RPMI8226 (cell line): ENCODE results near the gene DAND5.
"Not testable (repeated sequence)": the region's sequence is repeated elsewhere in the genome, so short reads cannot be mapped to it uniquely, and the experiment has no call there.

Experiments
- DNase-seq: peaks from one replicate; pipeline ENCODE4 v3.0.0-alpha.2; 2015

DAND5 gene

DNA sequence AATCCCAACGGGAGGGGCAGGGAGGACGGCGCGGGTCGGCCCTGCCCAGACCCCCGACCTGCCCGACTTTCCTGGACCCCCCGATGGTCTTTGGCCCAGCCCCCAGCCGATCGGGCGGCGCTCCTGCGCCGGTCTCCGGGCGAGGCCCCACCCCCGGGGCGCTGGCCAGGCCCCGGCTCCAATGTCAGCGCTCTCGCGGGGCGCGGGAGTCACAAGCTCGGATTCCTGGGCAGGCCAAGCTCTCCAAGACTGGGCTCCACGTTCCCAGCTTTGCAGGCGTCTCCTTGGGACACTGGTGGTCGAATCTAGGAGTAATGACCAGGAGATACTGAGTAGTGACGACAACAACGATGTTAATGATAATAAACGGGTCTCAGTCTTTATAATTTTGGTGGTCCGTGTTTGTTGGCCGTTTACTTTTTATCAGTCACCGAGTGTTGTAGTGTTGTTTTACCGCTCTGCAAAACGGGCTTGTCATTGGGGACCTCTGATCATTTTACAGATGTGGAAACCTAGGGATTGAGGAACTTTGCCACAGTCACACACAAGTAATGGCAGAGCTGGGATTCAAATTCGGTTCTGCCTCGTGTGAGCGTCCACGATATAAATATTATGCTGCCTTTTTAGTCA, 23.2 kb upstream of the DAND5 start:
- peak; percentile 63 for DNase-seq

GRCh38 chr19:12946731-12947496, 22.5 kb upstream of the DAND5 start:
- no peak for DNase-seq

GRCh38 chr19:12947702-12948611, 21.4 kb upstream of the DAND5 start:
- no peak for DNase-seq

GRCh38 chr19:12948612-12949362, 20.6 kb upstream of the DAND5 start:
- no peak for DNase-seq

- DNase-seq: no peak
These were observed 19.8 kb upstream of the DAND5 start for GRCh38 chr19:12949363-12950283.

DNA sequence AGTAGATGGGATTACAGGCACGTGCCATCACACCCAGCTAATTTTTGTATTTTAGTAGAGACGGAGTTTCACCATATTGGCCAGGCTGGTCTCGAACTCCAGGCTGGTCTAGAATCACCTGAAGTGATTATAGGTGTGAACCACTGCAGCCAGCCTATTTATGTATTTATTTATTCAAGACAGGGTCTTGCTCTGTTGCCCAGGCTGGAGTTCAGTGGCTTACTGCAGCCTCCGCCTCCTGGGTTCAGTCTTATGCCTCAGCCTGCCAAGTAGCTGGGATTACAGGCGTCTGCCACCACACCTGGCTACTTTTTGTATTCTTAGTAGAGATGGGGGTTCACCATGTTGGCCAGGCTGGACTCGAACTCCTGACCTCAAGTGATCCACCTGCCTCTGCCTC, 17.3 kb upstream of the DAND5 start:
- not testable (repeated sequence) for DNase-seq

GRCh38 chr19:12952488-12953137, 16.8 kb upstream of the DAND5 start:
- DNase-seq: no peak

DNA sequence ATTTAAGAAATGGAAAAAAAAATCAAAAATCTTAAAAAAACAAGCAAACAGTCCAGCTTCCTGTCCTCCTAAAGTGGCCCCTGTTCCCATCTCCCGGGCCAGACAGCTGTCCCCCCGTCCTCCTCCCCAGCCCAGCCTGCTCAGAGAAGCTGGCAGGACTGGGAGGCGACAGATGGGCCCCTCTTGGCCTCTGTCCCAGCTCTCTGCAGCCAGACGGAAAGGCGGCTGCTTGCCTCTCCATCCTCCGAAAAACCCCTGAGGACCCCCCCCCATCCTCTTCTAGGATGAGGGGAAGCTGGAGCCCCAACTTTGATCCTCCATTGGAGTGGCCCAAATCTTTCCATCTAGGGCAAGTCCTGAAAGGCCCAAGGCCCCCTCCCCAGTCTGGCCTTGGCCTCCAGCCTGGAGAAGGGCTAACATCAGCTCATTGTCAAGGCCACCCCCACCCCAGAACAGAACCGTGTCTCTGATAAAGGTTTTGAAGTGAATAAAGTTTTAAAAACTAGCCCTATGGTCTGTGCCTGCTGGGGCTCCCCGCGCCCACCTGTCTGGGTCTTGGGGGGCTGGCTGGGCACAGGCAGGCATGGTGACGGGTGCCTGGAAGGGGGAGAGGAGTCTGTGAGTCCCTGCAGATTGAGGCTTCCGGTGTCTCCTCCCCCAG, 16.1 kb upstream of the DAND5 start:
- DNase-seq: no peak

DNA sequence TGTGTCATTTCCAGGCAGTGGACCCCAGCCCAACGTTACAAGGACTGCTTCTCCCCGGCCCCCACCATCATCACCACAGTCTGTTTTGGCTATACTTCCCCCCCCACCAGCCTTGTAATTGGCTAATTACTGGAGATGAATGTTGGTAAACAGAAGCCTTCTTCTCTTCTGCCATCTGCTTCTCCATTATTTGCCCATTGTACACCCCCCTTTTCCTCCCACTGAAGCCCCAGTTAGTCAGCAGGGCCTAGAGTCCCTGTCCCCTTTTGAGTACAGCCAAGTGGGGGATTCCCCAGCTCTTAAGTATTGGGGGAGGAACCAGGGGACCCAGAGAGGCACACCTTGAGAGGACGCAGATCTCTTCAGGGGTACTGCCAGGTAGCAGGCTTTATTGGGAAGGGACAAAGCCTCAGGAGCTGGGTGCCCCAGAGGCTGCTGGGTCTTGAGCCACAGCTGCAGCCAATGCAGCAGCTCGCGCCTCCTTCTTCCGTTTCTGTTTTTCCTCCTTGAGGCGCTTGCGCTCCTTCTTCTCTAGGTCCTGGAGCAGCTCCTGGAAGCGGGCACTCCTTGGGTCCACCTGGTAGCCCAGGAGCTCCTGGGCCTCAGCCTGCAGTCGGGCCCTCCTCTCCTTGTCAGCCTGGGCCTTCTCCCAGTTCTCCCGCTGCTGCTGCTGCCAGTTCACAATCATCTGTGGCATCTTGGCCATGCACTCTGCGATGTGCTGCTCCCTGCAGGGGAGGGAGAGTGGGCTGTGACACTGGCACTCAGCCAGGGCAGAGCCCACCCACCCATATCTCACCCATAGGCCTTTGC, 15.4 kb upstream of the DAND5 start:
- no peak for DNase-seq

GRCh38 chr19:12954612-12954962, 14.8 kb upstream of the DAND5 start:
- peak; percentile 44 for DNase-seq

DNA sequence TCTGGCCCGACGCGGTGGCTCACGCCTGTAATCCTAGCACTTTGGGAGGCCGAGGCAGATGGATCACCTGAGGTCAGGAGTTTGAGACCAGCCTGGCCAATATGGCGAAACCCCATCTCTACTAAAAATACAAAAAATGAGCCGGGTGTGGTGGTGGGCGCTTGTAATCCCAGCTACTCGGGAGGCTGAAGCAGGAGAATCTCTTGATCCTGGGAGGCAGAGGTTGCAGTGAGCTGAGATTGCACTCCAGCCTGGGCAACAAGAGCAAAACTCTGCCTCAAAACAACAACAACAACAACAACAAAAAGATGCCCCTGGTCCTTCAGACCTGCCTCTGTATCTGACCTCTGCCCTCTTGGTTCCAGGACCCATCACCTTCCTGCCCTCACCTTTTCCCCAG, 13.8 kb upstream of the DAND5 start:
- DNase-seq: not testable (repeated sequence)

- DNase-seq: no peak
These were observed 13.4 kb upstream of the DAND5 start for GRCh38 chr19:12955996-12956395.

- peak; percentile 90 for DNase-seq
These were observed 12.7 kb upstream of the DAND5 start, which contains the start of gene GADD45GIP1 for GRCh38 chr19:12956446-12957388. Gene GADD45GIP1 (minus strand): TSS chr19:12957223. CDS start chr19:12957212, 11 bp downstream.

DNA sequence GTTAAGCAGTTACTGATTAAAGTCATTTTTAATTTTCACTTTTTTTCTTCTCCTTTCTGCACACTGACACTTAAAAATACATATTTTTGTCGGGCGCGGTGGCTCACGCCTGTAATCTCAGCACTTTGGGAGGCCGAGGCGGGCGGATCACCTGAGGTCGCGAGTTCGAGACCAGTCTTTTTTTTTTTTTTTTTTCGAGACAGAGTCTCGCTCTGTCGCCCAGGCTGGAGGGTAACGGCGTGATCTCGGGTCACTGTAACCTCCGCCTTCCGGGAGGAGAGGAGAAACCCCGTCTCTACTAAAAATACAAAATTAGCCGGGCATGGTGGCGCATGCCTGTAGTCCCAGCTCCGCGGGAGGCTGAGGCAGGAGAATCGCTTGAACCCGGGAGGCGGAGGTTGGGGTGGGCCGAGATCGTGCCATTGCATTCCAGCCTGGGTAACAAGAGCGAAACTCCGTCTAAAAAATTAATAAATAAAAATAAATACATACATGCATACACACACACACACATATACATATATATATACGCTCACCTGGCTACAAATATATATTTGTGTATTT, 11.9 kb upstream of the DAND5 start:
- DNase-seq: not testable (repeated sequence)

GRCh38 chr19:12959481-12959880, 9.9 kb upstream of the DAND5 start:
- no peak for DNase-seq

DNA sequence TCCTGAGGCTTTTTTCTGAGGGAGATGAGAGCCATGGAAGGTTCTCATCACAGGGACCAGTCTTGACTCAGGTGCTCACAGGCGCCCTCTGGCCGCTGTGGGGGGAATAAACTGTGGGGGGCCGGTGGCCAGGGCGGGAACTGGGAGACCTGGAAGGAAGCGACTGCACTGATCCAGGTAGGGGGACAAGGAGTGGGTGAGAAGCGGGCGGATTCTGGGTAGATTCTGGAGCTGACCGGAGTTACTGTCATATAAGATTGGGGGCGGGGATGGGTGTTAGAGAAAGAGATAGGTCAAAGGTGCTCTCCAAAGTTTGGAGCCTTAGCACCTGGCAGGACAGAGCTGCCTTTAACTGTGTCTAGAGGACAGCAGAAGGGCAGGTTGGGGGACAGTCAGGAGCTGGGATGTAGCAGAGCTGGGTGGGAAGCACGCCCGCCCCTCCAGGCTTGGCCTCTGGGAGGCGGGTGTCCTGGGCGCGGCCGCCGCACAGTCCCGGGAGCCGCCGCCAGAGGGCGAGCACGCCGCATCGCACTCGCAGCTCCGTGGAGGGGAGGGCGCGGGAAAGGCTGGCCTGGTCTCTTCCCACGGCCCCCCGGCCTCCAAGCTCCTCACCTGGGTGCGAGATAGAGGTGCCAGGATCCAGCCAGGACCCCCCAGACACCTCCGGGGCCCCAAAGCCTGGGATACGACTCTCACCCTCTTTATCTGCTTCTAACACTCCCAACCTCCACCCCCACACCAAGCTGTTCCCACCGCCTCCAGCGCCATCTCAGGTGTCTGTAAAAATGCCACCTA, 4.2 kb upstream of the DAND5 start:
- peak; percentile 81 for DNase-seq

GRCh38 chr19:12965812-12966135, 3.6 kb upstream of the DAND5 start:
- no peak for DNase-seq
